ENCODE results near the gene PRLHR. TPM values are rescaled to one million over a fixed set of nuclear protein-coding genes. Genes with fewer than 3 reads are reported as not detected.

Gene PRLHR
- total and polyA plus RNA-seq, 2 donors from 2014 or later: not detected

DNA sequence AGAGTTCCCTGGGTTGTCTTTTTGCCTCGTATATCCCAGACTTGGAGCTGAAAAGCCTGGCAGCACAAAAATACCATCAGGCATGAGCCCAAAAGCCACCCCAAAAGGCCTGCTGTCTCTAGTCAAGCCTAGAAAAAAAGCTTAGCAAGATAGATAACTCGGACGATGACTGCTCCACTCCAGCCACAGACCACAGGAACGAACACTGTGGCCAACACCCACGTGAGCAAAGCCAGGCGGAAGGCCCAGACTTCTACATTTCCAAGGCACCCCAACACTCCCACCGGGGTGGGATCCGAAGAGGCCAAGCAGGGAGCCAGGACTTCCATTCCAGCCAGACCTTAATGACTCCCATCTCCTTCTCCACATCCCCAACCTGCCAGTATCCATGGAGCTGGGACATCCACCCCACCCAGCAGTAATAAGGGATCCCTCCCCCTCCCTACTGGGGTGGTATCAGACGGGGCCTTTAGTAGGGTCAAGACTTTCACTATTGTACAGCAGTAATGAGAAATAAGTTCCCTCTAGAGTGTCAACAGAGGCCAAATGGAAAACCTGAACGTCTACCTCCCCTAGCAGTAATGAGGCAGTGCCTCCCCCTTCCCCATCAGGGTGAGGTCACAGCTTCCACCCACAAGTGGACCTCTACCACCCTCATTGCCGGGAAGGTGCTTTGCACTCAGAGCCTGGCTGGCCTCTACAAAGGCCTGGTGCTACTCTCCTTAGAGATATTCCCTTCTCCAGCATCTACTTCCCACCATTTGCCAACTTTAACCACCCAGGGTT lies 23.0 kb downstream of the PRLHR start:
- H3K4me3 ChIP-seq (ENCODE audit: low read length in 3 of 3): no peak overlapping the region
- FAIRE-seq (no peak), DNase-seq (no peak)
- H3K36me3 ChIP-seq (ENCODE audit: control insufficient read depth in 2 of 3, insufficient read depth in 3 of 3, low read length in 3 of 3): no peaks in the 10 kb centered on the region
- no peaks in the 10 kb centered on the region for H3K9me3 ChIP-seq (ENCODE audit: control insufficient read depth in 2 of 3, insufficient read depth in 1 of 3, low read length in 3 of 3)
- no peak overlapping the region for H3K9ac ChIP-seq (ENCODE audit: low read length in 3 of 3)
- no peak for TF ChIP-seq CTCF (IDR thresholded peaks at IDR 0.05; ENCODE audit: borderline replicate concordance, extremely low read depth, insufficient read depth)
- intact Hi-C loops (cut with DNase I): no loop called here
- no peaks in the 10 kb centered on the region for H3K27me3 ChIP-seq (ENCODE audit: control insufficient read depth, insufficient read depth, low read length)
- H3K27ac ChIP-seq (ENCODE audit: low read depth in 2 of 2, low read length in 2 of 2): no peak overlapping the region
- H3K4me1 ChIP-seq (ENCODE audit: control insufficient read depth in 2 of 3, insufficient read depth in 2 of 3, low read depth in 1 of 3, low read length in 3 of 3): no peaks in the 10 kb centered on the region

GRCh38 chr10:118571123-118571522 lies 24.3 kb downstream of the PRLHR start:
- Histone ChIP-seq H3K9ac (ENCODE audit: low read length in 3 of 3) (no peak overlapping the region), H3K9me3 (ENCODE audit: control insufficient read depth in 2 of 3, insufficient read depth in 1 of 3, low read length in 3 of 3) (no peaks in the 10 kb centered on the region), H3K27ac (ENCODE audit: low read depth in 2 of 2, low read length in 2 of 2) (no peak overlapping the region), H3K4me3 (ENCODE audit: low read length in 3 of 3) (no peak overlapping the region), H3K36me3 (ENCODE audit: control insufficient read depth in 2 of 3, insufficient read depth in 3 of 3, low read length in 3 of 3) (no peaks in the 10 kb centered on the region), H3K27me3 (ENCODE audit: control insufficient read depth, insufficient read depth, low read length) (no peaks in the 10 kb centered on the region), H3K4me1 (ENCODE audit: control insufficient read depth in 2 of 3, insufficient read depth in 2 of 3, low read depth in 1 of 3, low read length in 3 of 3) (no peaks in the 10 kb centered on the region)
- no peak for DNase-seq
- no peak for FAIRE-seq
- intact Hi-C loops (cut with DNase I): no loop called here
- no peak for TF ChIP-seq CTCF (IDR thresholded peaks at IDR 0.05; ENCODE audit: borderline replicate concordance, extremely low read depth, insufficient read depth)

- no peak overlapping the region for H3K27ac ChIP-seq (ENCODE audit: low read depth in 2 of 2, low read length in 2 of 2)
- no peak overlapping the region for H3K4me3 ChIP-seq (ENCODE audit: low read length in 3 of 3)
- DNase-seq (no peak), FAIRE-seq (no peak)
- H3K9me3 ChIP-seq (ENCODE audit: control insufficient read depth in 2 of 3, insufficient read depth in 1 of 3, low read length in 3 of 3): no peaks in the 10 kb centered on the region
- H3K36me3 ChIP-seq (ENCODE audit: control insufficient read depth in 2 of 3, insufficient read depth in 3 of 3, low read length in 3 of 3): no peaks in the 10 kb centered on the region
- H3K9ac ChIP-seq (ENCODE audit: low read length in 3 of 3): no peak overlapping the region
- TF ChIP-seq CTCF (IDR thresholded peaks at IDR 0.05; ENCODE audit: borderline replicate concordance, extremely low read depth, insufficient read depth): no peak
- H3K4me1 ChIP-seq (ENCODE audit: control insufficient read depth in 2 of 3, insufficient read depth in 2 of 3, low read depth in 1 of 3, low read length in 3 of 3): no peaks in the 10 kb centered on the region
- no peaks in the 10 kb centered on the region for H3K27me3 ChIP-seq (ENCODE audit: control insufficient read depth, insufficient read depth, low read length)
- intact Hi-C loops (cut with DNase I): no loop called here
Observed at GRCh38 chr10:118570591-118570990, 24.9 kb downstream of the PRLHR start.
